ENCODE results near the gene EGFLAM. TPM values are rescaled to one million over a fixed set of nuclear protein-coding genes. Genes with fewer than 3 reads are reported as not detected.

EGFLAM gene
- total and polyA plus RNA-seq, 11 donors: 4.7 to 19.4 (median 8.0) TPM

DNA sequence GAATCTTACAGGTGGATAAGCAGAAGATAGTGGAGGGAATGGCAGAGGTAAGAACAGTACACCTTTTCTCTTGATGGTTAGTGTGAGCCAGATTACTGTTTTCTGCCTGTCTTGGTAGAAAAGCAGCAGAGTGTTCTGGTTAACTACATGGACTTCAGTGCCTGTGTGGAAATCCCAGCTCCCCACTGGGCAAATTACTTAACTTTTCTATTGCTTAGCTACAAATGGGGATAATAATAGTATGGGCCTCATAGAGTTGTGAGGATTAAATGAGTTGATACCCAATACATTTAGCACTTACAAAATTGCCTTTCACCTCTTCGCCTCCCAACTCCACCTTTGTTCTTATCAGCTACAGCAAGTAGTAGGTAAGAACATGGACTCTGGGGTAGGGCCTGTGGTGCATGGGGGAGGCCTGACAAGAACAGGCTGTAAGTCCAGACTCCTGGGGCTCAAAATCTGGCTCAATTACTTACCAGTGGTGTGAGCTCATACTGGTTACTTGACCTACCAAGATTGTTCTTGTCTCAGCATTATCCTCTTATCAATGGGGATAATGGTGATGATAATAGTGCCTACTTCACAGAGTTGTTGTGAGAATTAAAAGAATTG lies 173.0 kb downstream of the EGFLAM start:
- Histone ChIP-seq H3K27me3 (peaks cover 0 to 44% (median 0%) of the 10 kb centered on the region in 9 donors), H3K9me3 (no peaks in the 10 kb centered on the region), H3K4me1 (peaks cover 3 to 31% (median 14%) of the 10 kb centered on the region in 12 donors), H3K27ac (no peak overlapping the region), H3K4me3 (no peak overlapping the region), H3K36me3 (peaks cover 0 to 4% (median 0%) of the 10 kb centered on the region in 9 donors)
- WGBS, 4 donors: 98 to 100% (median 100%) methylated on average over 1 of the region's 1 CpG
- TF ChIP-seq POLR2A (IDR thresholded peaks at IDR 0.05): no peak
- TF ChIP-seq, protein P1, sequence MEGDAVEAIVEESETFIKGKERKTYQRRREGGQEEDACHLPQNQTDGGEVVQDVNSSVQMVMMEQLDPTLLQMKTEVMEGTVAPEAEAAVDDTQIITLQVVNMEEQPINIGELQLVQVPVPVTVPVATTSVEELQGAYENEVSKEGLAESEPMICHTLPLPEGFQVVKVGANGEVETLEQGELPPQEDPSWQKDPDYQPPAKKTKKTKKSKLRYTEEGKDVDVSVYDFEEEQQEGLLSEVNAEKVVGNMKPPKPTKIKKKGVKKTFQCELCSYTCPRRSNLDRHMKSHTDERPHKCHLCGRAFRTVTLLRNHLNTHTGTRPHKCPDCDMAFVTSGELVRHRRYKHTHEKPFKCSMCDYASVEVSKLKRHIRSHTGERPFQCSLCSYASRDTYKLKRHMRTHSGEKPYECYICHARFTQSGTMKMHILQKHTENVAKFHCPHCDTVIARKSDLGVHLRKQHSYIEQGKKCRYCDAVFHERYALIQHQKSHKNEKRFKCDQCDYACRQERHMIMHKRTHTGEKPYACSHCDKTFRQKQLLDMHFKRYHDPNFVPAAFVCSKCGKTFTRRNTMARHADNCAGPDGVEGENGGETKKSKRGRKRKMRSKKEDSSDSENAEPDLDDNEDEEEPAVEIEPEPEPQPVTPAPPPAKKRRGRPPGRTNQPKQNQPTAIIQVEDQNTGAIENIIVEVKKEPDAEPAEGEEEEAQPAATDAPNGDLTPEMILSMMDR (IDR thresholded peaks at IDR 0.05): no peak
- DNase-seq: no peak
- intact Hi-C loops (cut with DNase I): loop anchor here in 1 of 10 donors (10.0 kb wide), 1 partner anchor 493 kb away; no protein-coding TSS in a partner anchor
- ATAC-seq: no peak

DNA sequence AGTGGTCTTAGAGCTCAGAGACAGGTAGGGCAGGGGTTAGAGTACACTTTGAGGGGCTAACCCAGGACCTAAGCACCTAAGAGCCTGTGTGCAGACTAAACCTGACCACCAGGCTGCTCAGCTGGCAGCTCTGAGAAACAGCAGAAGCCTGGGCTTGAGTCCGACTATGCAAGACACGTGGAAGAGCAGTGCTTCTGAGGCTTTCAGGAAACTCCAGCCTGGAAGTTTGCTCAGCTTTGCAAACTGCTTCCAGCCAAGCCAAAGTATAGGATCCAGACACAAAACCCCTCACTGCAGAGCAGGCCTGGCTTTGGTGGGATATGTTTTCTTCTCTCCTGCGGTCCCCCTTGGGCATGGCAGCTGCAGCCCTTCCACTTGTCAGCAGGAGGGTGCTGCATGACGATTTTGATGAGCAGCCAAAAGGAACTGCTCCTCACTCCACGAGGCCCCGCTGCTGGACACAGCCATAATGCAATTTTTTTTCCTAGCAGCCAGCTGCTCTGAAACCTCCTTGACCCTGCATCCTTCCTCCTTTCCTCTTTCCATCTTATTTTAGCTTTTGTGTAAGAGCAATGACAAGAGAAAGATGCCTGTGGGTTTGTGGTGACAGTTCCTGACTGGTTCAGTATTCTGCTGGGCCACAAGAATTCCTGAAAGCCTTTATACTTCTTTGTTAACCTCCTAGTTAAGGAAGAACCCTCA lies 175.0 kb downstream of the EGFLAM start:
- no peak for TF ChIP-seq POLR2A (IDR thresholded peaks at IDR 0.05)
- TF ChIP-seq, protein P1 (IDR thresholded peaks at IDR 0.05): peak in 1 of 12 donors; percentile 7
- H3K4me3 ChIP-seq: no peak overlapping the region
- H3K4me1 ChIP-seq: peaks cover 3 to 35% (median 14%) of the 10 kb centered on the region in 12 donors
- no peaks in the 10 kb centered on the region for H3K9me3 ChIP-seq
- ATAC-seq (peak; percentile 77 to 88 (median 84)), DNase-seq (peak; percentile 63 to 80 (median 75))
- peaks cover 0 to 4% (median 0%) of the 10 kb centered on the region in 9 donors for H3K36me3 ChIP-seq
- 5 to 10% (median 5%) methylated on average over 4 to 6 of the region's 6 CpGs for WGBS, 4 donors
- H3K27me3 ChIP-seq: peaks cover 0 to 51% (median 0%) of the 10 kb centered on the region in 9 donors
- H3K27ac ChIP-seq: peak overlapping the region in 8 of 12 donors; percentile 0 to 64 (median 24)
- intact Hi-C loops (cut with DNase I): loop anchor here in 2 of 10 donors (2.0 to 10.0 kb wide), 2 partner anchors 51 to 491 kb away; no protein-coding TSS in a partner anchor

DNA sequence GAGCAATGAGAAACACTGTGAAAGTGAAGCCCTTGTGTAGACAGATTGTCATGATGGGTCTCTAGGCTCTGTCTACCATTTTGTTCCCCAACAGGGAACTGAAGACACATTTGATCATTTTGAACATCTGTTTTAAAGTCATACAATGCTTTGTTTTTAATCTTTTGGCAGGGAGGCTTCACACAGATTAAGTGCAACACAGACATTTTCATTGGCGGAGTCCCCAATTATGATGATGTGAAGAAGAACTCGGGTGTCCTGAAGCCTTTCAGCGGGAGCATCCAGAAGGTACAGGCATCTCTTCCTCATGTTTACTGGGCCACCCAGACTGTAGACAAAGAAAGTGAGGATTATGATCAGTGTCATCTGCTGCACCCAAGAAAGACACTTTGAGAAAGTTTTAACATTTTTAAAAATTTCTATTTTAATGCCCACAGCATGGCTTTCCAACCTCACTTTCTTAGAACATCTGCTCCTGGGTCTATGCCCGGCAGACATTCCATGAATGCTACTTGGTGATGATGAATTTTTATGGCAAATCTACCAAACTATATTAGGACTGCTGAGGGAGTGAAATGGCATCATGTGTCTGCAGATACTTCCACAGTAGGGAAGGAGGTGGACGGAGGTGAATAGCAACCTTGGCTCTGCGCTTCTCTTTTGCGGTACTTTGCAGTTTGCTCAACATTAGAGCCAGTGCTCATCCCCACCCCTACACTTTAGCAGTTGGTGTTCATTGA lies 176.8 kb downstream of the EGFLAM start:
- H3K27ac ChIP-seq: no peak overlapping the region
- peaks cover 0 to 4% (median 0%) of the 10 kb centered on the region in 9 donors for H3K36me3 ChIP-seq
- ATAC-seq: no peak
- intact Hi-C loops (cut with DNase I): loop anchor here in 1 of 10 donors (10.0 kb wide), 1 partner anchor 490 kb away; no protein-coding TSS in a partner anchor
- peaks cover 3 to 35% (median 14%) of the 10 kb centered on the region in 12 donors for H3K4me1 ChIP-seq
- no peak overlapping the region for H3K4me3 ChIP-seq
- no peak for DNase-seq
- 88 to 92% (median 91%) methylated on average over 7 of the region's 7 CpGs for WGBS, 4 donors
- peaks cover 0 to 53% (median 0%) of the 10 kb centered on the region in 9 donors for H3K27me3 ChIP-seq
- no peak for TF ChIP-seq POLR2A (IDR thresholded peaks at IDR 0.05)
- TF ChIP-seq, protein P1 (IDR thresholded peaks at IDR 0.05): no peak
- H3K9me3 ChIP-seq: no peaks in the 10 kb centered on the region

All from heart left ventricle (tissue), 16 donors.